HEK293T (cell line): Measurements from ENCODE around the gene SPI1.

ENCODE experiments used
- CTBP1 ChIP-seq: fragments of 450-650 bp; IDR thresholded peaks from 2 replicates; pipeline ENCODE4 v1.6.1; 2016; ENCODE audit warnings: borderline replicate concordance
- SP1 ChIP-seq: fragments of 450-650 bp; IDR thresholded peaks from 2 replicates; pipeline ENCODE4 v1.6.1; 2017
- SUZ12 ChIP-seq: fragments of 450-650 bp; IDR thresholded peaks from 2 replicates; pipeline ENCODE4 v1.6.1; 2016; ENCODE audit warnings: mild to moderate bottlenecking
- ZNF384 ChIP-seq: fragments of 450-650 bp; IDR thresholded peaks from 2 replicates; pipeline ENCODE4 v1.6.1; 2016

- TF ChIP-seq SUZ12 (no peak), CTBP1 (no peak), ZNF384 (no peak), SP1 (no peak)
These were observed 2.2 kb downstream of the SPI1 start for GRCh38 chr11:47376107-47376524.
